Fibroblast of pulmonary artery (primary cell): Measurements from ENCODE around the gene SPATS2L.
"Not testable (repeated sequence)": the region's sequence is repeated elsewhere in the genome, so short reads cannot be mapped to it uniquely, and the experiment has no call there.

Source experiments
- DNase-seq: peaks from one replicate; pipeline ENCODE4 v3.0.0-alpha.2; 2010; ENCODE audit warnings: low read depth
- H3K4me3 ChIP-seq: replicated peaks from 2 replicates; pipeline ENCODE4 v1.5.1; 2011; ENCODE audit warnings: low read depth, mild to moderate bottlenecking, control low read depth, low read length, moderate library complexity
- TF ChIP-seq, protein P1 (sequence below): IDR thresholded peaks from 2 replicates; pipeline ENCODE4 v1.5.1; 2011; ENCODE audit warnings: mild to moderate bottlenecking, control low read depth, low read length, inconsistent platforms; ENCODE audit errors: missing control alignments

The SPATS2L gene

DNA sequence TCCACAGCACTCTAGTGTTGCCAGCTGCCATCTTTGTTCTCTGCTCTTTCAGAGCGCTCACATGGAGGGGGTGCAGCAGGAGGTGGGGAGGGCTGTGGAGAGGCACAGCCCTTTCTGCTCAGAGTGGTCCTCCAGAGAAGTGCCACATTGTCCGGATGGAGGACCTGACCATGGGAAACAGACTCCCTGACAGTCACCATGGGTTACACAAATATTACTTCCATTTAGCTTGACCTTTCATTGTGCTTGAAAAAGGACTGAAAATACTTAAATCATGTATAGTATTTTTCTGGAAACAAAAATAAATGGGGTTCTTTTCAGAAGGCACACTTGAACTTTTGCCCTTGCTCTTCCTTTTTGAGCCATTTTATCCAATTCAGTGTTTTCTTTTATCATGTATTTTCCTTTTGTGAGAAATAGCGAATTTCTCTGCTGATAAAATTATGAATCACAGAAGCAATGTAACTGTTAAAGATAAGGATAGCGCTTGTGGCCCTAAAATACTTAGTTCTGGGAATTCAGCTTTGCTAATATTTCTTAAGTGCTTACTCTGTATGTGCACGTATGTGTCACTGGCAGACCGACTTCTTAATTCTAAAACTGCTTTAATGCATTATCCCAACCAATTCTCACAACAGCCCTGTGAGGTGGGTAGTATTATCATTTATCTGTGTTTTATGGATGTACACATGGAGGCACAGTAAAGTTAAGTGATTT, 34.2 kb downstream of the SPATS2L start:
- TF ChIP-seq, protein P1, sequence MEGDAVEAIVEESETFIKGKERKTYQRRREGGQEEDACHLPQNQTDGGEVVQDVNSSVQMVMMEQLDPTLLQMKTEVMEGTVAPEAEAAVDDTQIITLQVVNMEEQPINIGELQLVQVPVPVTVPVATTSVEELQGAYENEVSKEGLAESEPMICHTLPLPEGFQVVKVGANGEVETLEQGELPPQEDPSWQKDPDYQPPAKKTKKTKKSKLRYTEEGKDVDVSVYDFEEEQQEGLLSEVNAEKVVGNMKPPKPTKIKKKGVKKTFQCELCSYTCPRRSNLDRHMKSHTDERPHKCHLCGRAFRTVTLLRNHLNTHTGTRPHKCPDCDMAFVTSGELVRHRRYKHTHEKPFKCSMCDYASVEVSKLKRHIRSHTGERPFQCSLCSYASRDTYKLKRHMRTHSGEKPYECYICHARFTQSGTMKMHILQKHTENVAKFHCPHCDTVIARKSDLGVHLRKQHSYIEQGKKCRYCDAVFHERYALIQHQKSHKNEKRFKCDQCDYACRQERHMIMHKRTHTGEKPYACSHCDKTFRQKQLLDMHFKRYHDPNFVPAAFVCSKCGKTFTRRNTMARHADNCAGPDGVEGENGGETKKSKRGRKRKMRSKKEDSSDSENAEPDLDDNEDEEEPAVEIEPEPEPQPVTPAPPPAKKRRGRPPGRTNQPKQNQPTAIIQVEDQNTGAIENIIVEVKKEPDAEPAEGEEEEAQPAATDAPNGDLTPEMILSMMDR, result no peak
- peak; percentile 63 for DNase-seq
- H3K4me3 ChIP-seq, result no peak overlapping the region

DNA sequence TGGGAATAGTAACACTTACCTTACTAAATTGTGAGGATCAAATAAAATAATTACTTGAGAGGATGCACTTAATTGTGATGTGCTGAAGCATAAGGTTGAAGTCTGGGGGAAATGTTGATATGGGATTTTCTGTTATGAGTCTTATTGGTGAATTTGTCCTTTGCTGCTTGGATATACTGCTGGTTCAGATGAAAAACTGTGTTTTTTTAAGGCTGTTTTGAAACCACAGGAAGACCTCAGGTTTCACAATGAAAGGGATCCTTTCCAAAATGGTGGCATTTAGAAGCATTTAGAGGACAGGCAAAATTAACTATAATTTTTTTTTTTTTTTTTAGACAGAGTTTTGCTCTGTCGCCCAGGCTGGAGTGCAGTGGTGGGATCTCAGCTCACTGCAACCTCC, 34.9 kb downstream of the SPATS2L start:
- TF ChIP-seq, protein P1, result no peak
- no peak overlapping the region for H3K4me3 ChIP-seq
- peak; percentile 35 for DNase-seq

DNA sequence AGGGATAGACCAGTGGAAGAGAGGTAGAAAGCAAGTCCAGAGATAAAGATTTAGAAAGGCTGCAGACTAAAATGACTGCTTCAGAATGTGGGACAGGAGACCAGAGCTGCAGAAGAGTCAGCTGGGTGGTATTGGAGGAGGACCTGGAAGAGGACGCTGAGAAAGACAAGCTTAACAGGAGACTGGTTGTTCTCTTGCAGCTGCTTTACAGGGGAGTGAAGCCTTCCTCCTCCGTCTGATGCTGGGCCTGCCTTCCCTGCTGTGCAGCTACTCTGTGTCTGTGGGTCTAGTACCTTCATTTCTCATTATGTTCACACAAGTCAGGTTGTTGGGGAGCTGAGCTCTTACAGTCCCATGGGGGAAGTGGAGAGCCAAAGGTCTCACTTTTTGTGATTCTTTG, 35.7 kb downstream of the SPATS2L start:
- TF ChIP-seq, protein P1, result no peak
- no peak for DNase-seq
- H3K4me3 ChIP-seq, result no peak overlapping the region

DNA sequence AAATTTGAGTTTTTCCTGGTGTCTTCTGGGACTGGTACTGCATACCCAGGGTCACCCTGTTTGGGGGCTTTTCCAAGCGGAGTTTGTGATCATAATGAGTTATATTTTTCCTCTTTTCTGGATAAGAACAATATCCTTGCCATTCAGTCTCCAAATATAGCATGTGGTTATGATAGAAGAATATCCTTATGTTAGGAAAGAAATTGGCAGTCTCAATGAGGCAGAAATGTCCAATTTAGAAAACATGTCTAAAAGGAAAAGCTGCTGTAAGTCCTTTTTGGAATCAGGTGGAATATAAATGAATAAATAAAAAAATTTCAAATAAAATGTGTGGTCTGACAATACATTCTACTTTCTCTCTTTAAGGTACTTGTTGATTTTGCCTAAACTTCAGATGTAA, 36.2 kb downstream of the SPATS2L start:
- no peak for DNase-seq
- no peak overlapping the region for H3K4me3 ChIP-seq
- TF ChIP-seq, protein P1, result no peak

DNA sequence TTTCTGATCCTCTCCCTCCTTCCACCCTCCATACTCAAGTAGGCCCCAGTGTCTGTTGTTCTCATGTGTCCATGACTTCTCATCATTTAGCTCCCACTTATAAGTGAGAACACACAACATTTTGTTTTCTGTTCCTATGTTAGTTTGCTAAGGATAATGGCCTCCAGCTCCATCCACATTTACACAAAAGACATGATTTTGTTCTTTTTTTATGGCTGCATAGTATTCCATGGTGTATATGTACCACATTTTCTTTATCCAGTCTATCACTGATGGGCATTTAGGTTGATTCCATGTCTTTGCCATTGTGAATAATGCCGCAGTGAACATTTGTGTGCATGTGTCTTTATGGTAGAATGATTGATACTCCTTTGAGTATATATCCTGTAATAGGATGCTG, 37.7 kb downstream of the SPATS2L start:
- not testable (repeated sequence) for DNase-seq, H3K4me3 ChIP-seq

DNA sequence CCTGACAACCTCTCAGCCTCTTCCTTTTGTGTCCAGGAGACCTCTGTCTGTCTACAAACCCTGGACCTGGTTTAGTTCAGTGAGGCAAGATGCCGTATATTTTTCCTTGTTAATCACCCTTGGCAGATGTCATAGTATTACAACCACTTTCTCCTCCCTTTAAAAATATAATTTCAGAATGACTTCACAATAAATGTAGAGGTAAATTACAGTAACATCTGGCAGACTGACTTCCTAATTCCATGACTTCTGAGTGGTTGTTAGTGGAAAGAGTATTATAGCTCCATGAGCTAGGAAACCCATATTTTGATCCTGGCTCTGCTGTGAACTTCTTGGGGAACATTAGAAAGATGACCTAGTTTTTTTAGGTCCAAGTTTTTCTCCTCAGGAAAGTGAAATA, 39.5 kb downstream of the SPATS2L start:
- H3K4me3 ChIP-seq, result no peak overlapping the region
- TF ChIP-seq, protein P1, result no peak
- no peak for DNase-seq

DNA sequence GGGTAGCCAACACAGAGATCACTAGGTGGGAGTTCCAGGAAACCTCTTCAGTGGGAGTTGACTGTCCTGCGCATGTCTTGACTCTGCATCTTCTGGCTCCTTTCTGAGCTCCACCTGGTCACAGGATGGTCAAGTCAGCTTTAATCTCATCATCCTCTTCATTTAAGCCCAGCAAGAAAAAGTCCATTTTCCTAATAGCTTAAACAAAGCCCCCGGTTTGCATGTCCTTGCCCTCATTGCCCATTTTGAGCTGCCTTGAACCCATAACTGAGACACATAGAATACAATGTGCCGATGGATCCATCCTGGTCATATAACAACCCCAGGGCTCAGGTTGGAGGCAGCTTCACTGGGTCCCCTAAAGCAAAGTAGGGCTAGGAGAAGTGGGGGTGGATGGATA, 40.8 kb downstream of the SPATS2L start:
- no peak for DNase-seq
- H3K4me3 ChIP-seq, result no peak overlapping the region
- TF ChIP-seq, protein P1, result no peak
